Stimulated activated CD4-positive, alpha-beta T cell treated with anti-CD3 and anti-CD28 coated beads, Interleukin-4, amount 100 ng/mL, for 24 hours (primary cell): ENCODE data around the gene RBM34.
"Not testable (repeated sequence)": the region's sequence is repeated elsewhere in the genome, so short reads cannot be mapped to it uniquely, and the experiment has no call there.

ENCODE experiments used
- DNase-seq: peaks from one replicate; pipeline ENCODE4 v3.0.0-alpha.2; 2020

Gene RBM34

GRCh38 chr1:235091319-235092044 lies 69.6 kb downstream of the RBM34 start:
- DNase-seq, result not testable (repeated sequence)

- DNase-seq, result no peak
Measured at GRCh38 chr1:235090406-235091069, 70.5 kb downstream of the RBM34 start.

- DNase-seq, result no peak
Measured at GRCh38 chr1:235088907-235089306, 72.1 kb downstream of the RBM34 start.

GRCh38 chr1:235088430-235088829 lies 72.6 kb downstream of the RBM34 start:
- no peak for DNase-seq

DNA sequence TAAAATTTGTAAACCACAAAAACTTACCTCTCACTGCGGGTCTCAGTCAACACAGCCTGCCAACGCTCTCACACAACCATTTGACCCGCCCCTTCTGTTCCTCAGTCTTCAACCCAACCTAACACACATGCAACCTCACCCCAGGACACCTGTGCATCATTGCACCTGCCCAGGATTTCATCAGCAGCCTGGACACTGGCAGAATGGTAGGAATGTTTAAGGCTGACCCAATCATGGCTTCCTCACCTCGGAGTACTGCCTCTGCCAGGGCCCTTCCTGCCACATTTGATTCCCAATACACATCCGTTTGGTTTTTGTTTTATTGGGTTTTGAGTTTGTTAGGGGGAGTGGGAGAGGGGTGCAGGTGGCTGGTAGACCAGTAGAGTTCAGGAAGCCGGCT lies 73.1 kb downstream of the RBM34 start:
- DNase-seq, result no peak

GRCh38 chr1:235085411-235086117 lies 75.5 kb downstream of the RBM34 start:
- not testable (repeated sequence) for DNase-seq
